HG03457 (cell line): Measurements from ENCODE around the gene MAP2K3.
"Not testable (repeated sequence)": the region's sequence is repeated elsewhere in the genome, so short reads cannot be mapped to it uniquely, and the experiment has no call there.

Experiments
- ATAC-seq: cut with Tn5 transposase; IDR thresholded peaks from one replicate; pipeline ENCODE4 v1.9.1; 2021; ENCODE audit warnings: moderate number of reproducible peaks; ENCODE audit not compliant: unreplicated experiment

The MAP2K3 gene

DNA sequence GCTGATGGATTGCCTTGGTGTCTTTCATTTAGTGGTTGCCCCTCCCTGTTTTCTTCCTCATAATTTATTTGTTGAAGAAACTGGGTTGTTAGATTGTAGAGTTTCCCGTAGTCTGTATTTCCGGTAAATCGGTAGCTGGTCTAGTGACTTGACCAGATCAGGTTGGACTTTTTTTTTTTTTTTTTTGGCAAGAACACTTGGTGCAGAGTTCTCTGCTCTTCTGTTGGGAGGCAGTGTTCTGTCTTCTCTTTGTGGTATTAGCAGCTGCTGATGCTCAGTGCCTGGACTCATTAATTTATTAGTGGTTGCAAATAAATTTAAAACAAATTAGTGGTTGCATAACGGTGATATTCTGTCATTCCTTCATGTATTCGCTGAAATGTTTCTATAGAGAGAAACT is 40.2 kb downstream of the MAP2K3 start:
- ATAC-seq = not testable (repeated sequence)

DNA sequence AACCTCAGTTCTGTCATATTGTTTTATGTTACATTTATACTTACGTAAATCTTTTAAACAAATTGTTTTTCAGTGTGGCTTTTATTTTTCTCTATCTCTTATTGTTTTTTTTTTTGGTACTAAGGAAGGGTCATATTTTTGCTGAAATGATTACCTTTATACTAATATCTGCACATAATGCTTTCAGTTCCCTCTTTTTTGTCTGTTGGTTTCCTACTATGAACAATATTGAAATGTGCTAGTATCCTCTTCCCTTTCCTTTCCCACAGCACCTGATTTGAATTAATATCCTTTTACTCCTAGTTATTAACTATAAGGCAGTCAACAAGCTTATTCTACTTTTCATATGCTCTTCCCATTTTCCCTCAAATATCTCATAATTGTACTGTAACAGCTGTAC is 43.4 kb downstream of the MAP2K3 start:
- not testable (repeated sequence) for ATAC-seq

DNA sequence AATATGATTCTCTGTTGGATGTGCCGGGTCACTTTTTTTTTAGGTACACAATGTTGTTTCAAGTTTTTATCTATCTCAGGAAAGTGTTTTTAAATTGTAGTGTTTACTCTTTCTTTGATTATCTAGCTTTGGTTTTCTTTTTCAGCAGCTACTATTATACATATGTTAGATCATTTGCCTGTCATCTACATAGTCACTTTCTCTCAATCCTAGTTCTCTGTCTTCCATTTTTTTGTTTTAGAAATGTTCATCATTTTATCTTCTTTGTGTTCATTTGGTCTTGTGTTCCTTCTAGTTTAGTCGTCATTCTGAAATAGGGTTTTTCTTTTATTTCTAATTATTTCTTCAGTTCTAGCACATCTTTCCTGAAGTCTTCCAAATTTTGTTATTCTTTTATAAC is 44.3 kb downstream of the MAP2K3 start:
- ATAC-seq = not testable (repeated sequence)

DNA sequence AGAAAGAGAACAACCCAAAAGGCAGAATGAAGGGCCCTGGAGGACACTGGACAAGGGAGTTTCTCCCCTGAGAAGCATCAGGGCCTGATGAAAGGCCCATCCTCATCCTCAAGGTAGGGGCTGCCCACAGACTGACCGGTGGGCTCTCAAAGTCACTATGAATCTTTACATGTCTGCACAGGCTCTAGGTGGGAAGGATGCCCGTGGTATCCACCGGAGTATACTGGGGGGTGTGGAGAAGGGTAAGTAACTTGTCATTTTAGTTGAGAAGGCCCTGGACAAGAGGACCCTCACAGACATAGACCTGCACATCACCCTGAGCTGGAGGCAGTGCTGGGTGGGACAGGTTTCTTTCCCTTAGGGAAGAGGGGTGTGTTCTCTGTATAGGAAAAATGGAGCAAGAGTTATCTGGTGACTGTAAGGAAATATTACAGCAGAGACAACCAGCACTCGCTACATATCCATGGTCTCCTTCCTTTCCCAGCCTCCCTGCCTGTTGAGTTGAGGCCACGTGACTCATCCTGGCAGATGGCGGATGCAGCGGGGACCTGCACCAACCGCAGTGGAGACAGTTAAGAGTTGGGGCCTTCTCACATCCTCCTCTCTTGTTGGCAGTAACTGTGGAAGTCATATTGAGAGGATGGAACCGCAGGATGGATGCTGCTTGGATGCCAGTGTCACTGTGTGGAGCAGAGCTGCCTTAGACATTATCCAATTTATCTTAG is 46.1 kb downstream of the MAP2K3 start:
- no peak for ATAC-seq

DNA sequence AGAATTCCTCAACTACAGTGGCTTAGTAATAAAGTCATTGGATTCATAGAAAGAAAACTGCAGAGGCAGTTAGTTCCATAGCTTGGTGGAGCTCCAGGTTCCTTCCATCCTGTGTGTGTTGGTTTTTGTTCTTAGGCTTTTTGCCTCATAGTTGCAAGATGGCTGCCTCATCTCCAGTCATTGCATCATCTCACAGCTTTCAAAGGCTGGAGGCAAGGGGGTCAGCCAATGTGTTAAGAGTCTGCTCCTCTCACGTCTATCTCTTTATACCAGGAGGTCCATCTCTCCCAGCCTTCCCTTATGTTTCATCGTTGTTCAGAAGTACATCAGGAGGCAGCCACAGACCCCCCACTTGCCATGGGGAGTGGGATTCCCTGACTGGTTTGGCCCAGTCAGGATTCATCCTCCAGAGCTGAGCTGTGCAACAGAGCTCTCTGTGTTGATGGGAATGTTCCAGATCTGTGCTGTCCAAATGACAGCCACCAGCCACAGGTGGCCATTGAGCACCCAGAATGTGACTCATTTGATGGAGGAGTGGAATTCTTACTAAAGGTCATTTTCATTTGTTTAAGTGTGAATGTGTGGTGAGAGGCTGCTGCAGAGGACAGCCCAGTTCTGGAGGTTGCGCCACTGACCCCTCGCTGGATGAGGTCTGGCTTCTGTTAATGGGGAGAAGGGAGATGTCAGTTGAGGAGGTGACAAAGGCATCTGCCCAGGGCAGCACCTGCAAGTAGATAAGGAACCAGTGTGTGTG is 52.2 kb downstream of the MAP2K3 start:
- ATAC-seq = not testable (repeated sequence)

DNA sequence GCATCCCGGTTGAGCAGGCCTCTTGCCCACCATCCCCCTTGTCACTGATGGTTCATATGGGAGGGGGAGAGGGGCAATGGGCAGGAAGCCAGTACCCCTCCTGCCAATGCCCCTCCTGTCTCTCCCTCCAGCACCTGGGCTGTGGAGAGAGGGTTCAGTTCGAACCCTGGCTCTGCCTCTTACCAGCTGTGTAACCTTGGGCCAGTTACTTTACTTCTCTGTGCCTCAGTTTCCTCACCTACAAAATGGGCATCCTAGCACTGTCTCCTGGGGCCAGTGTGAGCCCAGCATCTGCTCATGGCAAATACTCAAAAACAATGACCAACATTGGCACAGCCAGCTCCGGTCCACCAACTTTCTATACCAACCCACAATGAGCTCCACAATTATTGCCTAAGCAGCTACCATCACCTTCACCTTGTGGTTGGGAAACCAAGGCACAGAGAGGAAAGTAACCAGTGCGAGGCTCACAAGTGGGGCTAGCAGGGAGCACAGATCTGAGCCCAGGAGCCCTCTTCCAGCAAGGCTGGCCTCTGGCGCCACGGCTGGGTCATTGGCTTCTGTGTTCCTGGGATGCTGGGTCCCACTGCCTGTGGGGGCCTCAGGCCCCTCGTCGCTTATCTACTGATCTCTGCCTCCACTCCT is 53.6 kb downstream of the MAP2K3 start:
- not testable (repeated sequence) for ATAC-seq

DNA sequence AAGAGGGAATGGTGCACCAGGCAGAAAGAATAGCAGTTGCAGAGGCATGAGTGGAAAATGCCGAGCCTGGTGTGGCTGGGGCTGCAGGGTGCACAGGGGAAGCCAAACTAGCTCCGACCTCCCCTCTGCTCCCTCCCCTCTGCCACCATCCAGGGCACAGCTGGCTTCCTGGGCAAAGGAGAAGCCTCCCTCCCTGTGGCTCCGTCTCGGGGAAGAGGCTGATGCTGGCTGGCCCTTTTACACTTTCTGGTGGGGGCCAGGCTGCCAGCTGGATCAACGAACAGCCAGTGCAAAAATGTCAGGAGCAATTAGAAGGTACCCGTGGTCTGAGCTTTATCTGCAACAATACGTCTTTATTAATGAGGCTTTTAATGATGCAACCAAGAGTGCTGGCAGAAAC is 54.5 kb downstream of the MAP2K3 start:
- no peak for ATAC-seq

DNA sequence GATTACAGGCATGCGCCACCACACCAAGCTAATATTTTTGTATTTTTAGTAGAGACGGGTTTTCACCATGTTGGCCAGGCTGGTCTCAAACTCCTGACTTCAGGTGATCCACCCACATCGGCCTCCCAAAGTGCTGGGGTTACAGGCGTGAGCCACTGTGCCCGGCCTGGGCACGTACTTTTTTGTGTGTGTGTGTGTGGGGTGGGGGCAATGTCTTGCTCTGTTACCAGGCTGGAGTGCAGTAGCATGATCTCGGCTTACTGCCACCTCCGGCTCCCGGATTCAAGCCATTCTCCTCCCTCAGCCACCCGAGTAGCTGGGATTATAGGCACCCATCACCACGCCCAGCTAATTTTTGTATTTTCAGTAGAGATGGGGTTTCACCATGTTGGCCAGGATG is 55.1 kb downstream of the MAP2K3 start:
- not testable (repeated sequence) for ATAC-seq

DNA sequence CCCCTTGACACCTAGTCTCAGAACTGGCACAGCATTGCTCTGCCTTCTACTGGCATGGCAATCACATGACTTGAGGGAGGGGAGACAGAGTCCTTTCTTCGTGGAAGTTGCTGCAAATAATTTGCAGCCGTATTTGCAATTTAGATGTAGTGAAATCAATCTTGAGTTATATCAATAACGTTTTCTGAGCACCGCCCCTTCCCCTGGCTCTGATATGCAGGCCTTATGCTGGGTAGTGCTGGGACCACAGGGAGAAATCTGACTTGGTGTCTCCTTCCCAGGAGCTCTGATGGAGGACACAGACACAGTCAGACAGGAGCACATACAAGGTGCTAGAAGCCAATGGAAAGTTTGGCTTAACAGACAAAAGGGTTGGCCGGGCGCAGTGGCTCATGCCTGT is 55.9 kb downstream of the MAP2K3 start:
- ATAC-seq = not testable (repeated sequence)

DNA sequence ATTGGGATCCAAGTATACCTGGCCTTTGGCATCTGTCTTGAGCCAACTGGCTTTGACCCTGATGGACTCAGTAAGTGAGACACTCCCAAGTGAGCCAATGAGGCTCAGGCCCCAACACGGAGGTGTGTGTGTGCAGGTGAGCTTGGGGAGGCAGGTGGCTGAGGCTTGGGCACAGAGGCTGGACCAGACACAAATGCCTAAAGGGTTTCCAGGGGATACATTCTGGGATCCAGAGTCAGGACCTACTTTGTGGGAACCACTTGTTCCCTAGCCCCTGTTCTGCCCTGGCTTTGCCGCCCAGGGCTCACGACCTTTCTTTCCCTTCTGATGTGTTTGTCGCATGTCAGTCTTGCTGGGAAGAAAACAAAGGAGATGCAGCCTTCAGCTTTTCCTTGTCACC is 56.8 kb downstream of the MAP2K3 start:
- not testable (repeated sequence) for ATAC-seq

DNA sequence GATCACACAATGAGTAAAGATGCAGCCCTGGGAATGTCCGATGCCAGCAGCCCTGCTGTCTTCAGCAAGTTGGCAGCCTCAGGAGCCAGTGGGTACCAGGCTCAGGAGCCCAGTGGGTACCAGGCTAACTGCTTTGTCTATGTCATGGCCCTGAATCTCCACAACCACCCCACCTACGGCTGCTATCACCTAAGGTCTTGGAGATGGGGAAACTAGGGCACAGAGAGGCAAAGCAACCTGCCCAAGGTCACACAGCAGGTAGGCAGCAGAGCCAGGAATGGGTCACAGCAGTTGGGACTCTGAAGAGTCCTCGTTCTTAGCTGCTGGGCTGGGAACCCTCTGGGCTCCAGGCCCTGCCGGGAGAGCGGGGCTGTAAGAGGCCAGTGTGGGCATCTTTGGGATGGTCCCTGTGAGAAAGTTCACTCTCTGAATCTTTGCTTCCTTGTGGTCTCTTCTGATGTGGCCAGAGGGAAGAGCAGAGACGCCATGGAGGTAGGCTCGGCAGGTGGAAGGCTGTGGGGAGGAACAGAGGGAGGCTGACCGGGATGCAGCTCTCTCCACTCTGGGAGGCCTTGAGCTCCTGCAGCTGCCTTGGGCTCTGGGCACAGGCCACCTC is 57.5 kb downstream of the MAP2K3 start:
- not testable (repeated sequence) for ATAC-seq

DNA sequence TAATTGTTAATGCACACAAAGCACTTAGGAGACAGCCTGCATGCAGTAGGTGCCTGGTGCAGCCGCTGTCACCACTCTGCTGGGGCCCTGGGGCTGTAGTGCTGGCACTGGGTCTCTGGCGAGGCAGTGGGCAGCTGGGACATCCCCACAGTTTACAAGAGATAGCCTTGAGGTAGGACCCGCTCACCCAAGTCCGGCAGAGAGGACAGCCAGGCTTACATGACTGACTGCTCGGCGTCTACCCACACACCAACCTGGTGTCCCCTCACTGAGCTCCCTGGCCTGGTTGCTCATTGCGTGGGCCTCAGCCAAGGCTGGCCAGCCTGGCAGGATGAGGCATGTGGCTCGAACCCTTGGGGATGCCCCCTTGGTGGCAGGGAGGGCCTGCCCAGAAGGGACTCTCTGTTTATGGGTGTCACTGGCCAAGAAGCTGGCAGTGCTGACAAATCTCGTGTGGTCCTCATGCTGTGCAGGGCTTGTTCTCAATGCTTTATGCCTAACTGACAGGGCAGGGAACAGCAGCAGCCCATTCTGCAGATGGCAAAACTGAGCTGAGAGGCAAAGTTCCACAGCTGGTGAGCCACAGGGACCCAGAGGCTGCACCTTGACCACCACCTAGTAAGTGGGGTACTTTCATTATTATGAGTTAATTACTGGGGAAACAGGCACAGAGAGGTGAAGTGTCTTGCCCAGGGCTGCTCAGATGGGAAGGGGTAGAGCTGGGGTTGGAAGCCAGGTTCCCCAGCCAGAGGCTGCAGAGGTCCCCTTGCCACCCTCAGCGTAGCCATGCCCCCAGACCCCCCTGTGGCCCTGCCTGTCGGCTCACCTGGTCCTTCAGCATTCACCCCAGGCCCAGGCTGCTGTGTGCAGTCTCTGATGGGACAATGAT is 58.8 kb downstream of the MAP2K3 start:
- ATAC-seq = not testable (repeated sequence)

DNA sequence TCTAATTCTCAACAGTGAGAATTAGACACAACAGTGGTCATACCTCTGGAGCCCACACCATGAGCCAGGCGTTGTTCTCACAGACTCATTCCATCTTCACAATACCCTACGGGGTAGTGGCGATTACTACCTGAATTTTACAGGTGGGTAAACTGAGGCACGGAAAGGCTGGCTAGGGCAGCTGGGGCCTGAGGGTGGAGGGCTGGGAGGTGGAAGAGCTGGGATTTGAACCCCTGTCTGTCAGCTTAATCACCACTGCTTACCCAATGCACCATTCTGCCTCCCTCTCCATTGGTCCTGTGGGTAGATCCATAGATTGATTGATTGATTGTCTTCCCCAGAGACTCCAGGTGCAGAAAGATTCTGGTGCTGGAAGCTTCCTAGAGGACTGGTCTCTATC is 60.3 kb downstream of the MAP2K3 start:
- ATAC-seq = not testable (repeated sequence)

DNA sequence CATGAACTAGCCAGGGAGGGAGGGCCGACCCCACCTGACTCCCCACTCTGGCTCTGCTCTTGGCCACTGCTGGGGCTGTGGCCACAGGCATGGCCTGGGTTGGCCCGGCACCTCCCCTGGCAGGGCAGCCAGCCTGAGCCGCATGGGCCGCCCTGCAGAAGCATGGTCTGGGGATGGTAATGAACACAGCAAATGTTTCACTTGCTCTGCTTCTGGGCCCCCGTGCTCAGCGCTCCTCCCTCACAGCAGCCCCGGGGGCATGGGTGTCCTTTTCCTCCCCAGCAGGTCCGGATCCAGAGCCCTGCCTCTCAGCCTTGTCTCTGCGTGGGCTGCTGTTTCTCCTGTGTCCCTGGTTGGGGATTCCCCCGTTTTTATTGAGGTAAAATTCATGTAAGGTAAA is 60.7 kb downstream of the MAP2K3 start:
- no peak for ATAC-seq

DNA sequence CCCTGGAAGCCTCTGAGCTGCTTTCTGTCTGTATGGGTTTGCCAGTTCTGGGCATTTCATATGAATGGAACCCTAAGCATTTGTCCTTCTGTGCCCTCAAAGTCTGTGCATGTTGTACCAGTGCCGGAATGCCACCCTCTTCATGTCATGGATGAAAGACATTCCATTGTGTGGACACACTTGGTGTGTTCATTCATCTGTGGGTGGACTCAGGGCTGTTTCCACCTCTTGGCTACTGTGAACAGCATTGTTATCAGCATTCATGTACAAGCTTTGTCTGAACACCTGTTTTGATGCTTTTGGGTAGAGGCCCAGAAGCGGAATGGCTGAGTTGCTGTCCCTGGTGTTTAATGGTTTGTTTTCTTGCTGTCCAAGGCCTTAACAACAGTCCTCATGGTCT is 61.6 kb downstream of the MAP2K3 start:
- not testable (repeated sequence) for ATAC-seq

DNA sequence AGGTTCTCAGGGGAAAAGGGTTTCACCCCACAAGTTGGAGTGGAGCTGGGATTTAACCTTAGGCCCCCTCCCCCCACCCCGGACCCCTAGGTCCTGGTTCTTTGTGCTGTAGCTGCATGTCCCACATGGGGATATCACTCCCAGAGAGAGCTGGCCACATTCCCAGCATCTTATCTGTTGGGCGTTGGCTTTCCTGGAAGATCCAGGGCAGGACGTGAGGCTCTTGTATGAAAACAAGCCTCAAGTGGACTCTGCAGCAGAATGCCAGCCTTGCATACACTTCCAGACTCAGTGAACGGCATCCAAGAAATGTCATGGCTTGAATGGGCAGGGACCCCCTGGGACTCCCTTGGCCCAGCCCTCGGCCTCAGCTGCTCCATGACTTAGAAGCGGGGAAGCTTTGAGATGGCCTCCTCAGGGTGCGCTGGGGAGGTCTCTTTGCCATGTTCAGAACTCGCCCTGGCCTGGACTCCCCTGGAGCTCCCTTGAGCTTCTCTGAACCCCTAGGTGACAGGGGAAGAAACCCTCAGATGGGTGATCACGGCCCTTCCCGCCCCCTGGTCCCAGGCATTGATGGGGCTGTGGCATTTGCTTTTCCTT is 62.2 kb downstream of the MAP2K3 start:
- not testable (repeated sequence) for ATAC-seq

DNA sequence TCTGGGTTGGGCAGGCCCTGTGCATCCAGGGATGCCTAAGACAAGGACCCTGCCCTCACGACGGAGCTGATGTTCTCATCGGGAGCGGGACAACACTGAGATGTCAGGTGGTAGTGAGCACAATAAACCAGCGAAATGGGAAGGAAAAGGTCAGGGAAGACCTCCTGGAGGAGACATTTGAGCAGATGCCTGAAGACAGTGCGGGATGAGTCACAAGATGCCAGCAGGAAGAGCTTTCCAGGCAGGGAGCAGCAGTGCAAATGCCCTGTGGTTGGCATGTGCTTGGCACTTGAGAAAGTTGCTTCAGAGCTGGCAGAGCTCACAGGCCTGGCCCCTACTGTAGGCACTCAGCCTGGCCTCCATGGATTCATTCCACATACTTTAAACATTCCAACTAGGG is 63.1 kb downstream of the MAP2K3 start:
- not testable (repeated sequence) for ATAC-seq

DNA sequence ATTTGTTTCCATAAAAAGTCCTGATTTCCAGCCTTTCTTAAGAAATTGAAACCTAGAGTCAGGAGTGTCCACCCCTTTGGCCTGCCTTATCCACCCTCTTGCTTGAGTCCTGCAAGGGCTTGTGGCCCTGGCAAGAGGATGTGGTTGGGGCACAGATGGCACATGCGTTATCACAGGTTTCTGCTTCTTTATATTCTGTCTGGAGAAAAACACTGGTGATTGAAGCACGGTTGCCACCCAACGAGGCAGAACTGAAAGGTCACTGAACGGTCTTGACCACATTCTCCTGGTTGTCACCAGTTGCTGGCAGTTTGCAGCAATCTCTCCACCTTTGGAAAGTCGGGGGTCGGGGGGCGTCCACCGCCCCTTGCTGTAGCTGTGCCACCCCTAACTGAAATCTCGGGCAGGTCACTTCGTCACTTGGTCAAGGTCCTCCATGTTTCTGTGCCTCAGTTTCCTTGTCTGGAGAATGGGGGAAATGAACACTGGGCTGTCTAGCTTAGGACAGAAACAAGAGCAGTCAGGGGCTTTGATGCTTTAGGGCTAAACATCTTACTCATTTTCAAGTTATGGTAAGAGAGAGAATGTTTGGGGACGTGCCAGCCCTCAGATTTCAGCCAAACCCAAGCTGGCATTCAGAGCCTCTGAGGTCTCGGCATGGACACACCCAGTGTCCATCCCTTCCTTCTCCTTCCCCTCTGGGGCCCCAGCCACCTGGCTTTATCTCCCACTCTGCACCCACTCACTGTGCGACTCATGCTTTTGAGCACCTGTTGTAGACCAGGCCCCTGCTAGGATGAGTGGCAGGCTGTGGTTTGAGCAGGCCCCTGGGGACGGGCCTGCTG is 63.8 kb downstream of the MAP2K3 start:
- ATAC-seq = not testable (repeated sequence)

DNA sequence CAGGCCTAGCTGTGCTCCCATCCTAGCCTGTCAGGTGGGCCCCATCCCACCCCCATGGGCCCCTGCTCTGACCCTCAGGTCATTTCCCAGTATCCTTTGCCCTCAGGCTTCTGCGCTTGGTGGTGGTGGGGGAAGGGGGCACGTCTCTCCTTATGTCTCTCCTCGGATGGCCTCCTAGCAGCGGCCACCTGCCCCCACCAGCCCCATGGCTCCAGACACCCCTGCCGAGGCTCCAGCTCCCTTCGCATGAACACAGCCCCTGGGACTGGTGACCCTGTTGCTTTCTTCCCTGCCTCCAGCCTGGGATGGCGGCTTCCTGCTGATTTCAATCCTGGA is 64.4 kb downstream of the MAP2K3 start:
- not testable (repeated sequence) for ATAC-seq
